Measurements from ENCODE around the gene UBD. TPM values are rescaled to one million over a fixed set of nuclear protein-coding genes. Genes with fewer than 3 reads are reported as not detected.

Gene UBD
- polyA plus RNA-seq, 2 of the 4 experiments (the other 2 are of a cell fraction): 0.19 to 0.41 TPM

DNA sequence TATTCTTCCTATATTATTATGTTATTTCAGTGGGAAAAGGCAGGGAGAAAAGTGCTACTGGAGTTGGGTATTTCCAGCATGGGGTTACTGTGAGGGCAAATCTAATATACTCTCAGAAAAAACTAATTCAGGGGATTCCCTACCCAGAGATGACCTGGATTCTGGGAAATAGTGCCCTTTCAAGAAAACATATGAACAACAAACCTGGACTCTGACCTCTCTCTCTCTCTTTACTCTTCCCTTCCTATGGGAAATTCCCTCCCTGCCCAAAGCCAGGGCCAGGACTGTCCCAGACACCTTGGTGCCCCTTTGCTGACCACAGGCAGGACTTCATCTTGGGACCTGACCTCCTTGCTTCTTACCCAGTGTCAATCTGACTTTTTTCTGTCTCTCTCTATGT lies 1.6 kb upstream of the UBD start:
- ATAC-seq (no peak), DNase-seq (ENCODE audit: low read depth in 1 of 2, low spot score in 1 of 2) (no peak)

DNA sequence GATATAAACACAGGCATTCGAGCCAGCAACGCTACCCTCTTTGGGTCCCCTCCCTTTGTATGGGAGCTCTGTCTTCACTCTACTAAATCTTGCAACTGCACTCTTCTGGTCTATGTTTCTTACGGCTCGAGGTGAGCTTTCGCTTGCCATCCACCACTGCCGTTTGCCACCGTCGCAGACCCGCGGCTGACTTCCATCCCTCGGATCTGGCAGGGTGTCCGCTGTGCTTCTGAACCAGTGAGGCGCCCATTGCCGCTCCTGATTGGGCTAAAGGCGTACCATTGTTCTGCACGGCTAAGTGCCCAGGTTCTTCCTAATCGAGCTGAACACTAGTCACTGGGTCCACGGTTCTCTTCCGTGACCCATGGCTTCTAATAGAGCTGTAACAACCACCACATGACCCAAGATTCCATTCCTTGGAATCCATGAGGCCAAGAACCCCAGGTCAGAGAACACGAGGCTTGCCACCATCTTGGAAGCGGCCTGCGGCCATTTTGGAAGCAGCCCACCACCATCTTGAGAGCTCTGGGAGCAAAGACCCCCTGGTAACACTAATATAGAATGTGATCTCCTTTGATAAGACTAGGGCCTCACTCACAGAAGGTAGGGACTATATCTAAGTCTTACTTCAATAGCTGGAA lies 973 bp downstream of the UBD start:
- FAIRE-seq: no peak
- CTCF ChIA-PET: interaction anchor here (1.8 kb wide), 1 partner anchor 20 kb away, joined by 3 read pairs; no protein-coding TSS in a partner anchor
- no peak for DNase-seq (ENCODE audit: low read depth in 1 of 2, low spot score in 1 of 2)

More for the DNA sequence above, 1.6 kb upstream of the UBD start:
- no peak overlapping the region for H3K4me2 ChIP-seq
- no peak for FAIRE-seq
- ChIA-PET POLR2A (no interaction called here), CTCF (no interaction called here)
- TF ChIP-seq, protein P1, sequence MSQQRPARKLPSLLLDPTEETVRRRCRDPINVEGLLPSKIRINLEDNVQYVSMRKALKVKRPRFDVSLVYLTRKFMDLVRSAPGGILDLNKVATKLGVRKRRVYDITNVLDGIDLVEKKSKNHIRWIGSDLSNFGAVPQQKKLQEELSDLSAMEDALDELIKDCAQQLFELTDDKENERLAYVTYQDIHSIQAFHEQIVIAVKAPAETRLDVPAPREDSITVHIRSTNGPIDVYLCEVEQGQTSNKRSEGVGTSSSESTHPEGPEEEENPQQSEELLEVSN (IDR thresholded peaks at IDR 0.05; ENCODE audit: borderline replicate concordance, low read depth): no peak
- H3K4me1 ChIP-seq: no peaks in the 10 kb centered on the region
- no peaks in the 10 kb centered on the region for H3K9me3 ChIP-seq
- H3K4me3 ChIP-seq: no peak overlapping the region
- no peak overlapping the region for H3K27ac ChIP-seq

DNA sequence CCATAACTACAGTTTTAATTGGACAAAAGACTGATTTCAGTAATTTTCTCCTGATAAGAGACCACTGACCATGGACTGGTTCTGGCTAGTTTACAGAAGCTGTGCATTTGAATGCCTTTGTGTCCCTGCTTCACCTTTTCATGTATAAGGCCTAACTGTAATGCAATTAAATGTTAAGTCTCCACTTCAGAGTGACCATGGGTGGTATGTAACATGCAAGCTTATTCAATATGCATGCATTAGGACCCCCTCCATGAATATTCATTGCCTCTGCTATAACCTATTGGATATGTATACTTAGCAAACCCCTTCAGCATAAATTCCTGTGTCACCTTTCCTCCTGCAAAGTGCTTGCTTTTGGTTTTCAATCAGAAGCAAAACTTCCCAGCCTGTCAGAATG lies 2.2 kb downstream of the UBD start:
- no peak for DNase-seq (ENCODE audit: low read depth in 1 of 2, low spot score in 1 of 2)
- no peak for FAIRE-seq
- H3K27ac ChIP-seq: no peak overlapping the region
- ChIA-PET POLR2A (no interaction called here), CTCF (no interaction called here)
- H3K4me3 ChIP-seq: no peak overlapping the region
- TF ChIP-seq NFE2L2 (conservative IDR thresholded peaks at IDR 0.05; ENCODE audit: low read length) (no peak), ZSCAN20 (CRISPR knock-in tag; IDR thresholded peaks at IDR 0.05) (no peak), SREBF2 (IDR thresholded peaks at IDR 0.05) (no peak)
- TF ChIP-seq, protein P1 (IDR thresholded peaks at IDR 0.05; ENCODE audit: borderline replicate concordance, low read depth): no peak
- H3K4me1 ChIP-seq: no peaks in the 10 kb centered on the region
- no peak for ATAC-seq
- no peaks in the 10 kb centered on the region for H3K9me3 ChIP-seq
- H3K4me2 ChIP-seq: no peak overlapping the region

More for the DNA sequence above, 973 bp downstream of the UBD start:
- Histone ChIP-seq H3K9me3 (no peaks in the 10 kb centered on the region), H3K4me2 (no peak overlapping the region), H3K4me3 (no peak overlapping the region), H3K27ac (no peak overlapping the region), H3K4me1 (no peaks in the 10 kb centered on the region)
- ATAC-seq: no peak
- 70% methylated on average over 15 of the region's 22 CpGs for WGBS (ENCODE audit: missing lambda C conversion rate)
- POLR2A ChIA-PET: interaction anchor here (0.6 kb wide), 1 partner anchor 91 kb away, joined by 3 read pairs; no protein-coding TSS in a partner anchor
- TF ChIP-seq KDM1A (IDR thresholded peaks at IDR 0.05; ENCODE audit: low read depth) (no peak), JUN (IDR thresholded peaks at IDR 0.05) (no peak), NPAS2 (CRISPR knock-in tag; IDR thresholded peaks at IDR 0.05; ENCODE audit: borderline replicate concordance) (no peak), SREBF2 (IDR thresholded peaks at IDR 0.05) (no peak), HDAC2 (IDR thresholded peaks at IDR 0.05) (no peak), CEBPB (IDR thresholded peaks at IDR 0.05) (no peak), GATA3 (IDR thresholded peaks at IDR 0.05; ENCODE audit: borderline replicate concordance) (no peak), ZSCAN20 (CRISPR knock-in tag; IDR thresholded peaks at IDR 0.05) (no peak), JUNB (IDR thresholded peaks at IDR 0.05) (no peak), TP53 (CRISPR knock-in tag; IDR thresholded peaks at IDR 0.05) (no peak), TFCP2L1 (CRISPR knock-in tag; IDR thresholded peaks at IDR 0.05) (no peak), RAD21 (conservative IDR thresholded peaks at IDR 0.05 in 1 of 2, IDR thresholded peaks at IDR 0.05 in 1 of 2) (no peak), HEYL (CRISPR knock-in tag; IDR thresholded peaks at IDR 0.05) (no peak), RARB (CRISPR knock-in tag; IDR thresholded peaks at IDR 0.05) (no peak), CBX2 (IDR thresholded peaks at IDR 0.05; ENCODE audit: borderline replicate concordance, low read depth) (no peak), POLR2AphosphoS2 (conservative IDR thresholded peaks at IDR 0.05; ENCODE audit: low read length) (no peak)
- TF ChIP-seq, protein P2, sequence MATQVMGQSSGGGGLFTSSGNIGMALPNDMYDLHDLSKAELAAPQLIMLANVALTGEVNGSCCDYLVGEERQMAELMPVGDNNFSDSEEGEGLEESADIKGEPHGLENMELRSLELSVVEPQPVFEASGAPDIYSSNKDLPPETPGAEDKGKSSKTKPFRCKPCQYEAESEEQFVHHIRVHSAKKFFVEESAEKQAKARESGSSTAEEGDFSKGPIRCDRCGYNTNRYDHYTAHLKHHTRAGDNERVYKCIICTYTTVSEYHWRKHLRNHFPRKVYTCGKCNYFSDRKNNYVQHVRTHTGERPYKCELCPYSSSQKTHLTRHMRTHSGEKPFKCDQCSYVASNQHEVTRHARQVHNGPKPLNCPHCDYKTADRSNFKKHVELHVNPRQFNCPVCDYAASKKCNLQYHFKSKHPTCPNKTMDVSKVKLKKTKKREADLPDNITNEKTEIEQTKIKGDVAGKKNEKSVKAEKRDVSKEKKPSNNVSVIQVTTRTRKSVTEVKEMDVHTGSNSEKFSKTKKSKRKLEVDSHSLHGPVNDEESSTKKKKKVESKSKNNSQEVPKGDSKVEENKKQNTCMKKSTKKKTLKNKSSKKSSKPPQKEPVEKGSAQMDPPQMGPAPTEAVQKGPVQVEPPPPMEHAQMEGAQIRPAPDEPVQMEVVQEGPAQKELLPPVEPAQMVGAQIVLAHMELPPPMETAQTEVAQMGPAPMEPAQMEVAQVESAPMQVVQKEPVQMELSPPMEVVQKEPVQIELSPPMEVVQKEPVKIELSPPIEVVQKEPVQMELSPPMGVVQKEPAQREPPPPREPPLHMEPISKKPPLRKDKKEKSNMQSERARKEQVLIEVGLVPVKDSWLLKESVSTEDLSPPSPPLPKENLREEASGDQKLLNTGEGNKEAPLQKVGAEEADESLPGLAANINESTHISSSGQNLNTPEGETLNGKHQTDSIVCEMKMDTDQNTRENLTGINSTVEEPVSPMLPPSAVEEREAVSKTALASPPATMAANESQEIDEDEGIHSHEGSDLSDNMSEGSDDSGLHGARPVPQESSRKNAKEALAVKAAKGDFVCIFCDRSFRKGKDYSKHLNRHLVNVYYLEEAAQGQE (IDR thresholded peaks at IDR 0.05): no peak
- TF ChIP-seq, protein P3, sequence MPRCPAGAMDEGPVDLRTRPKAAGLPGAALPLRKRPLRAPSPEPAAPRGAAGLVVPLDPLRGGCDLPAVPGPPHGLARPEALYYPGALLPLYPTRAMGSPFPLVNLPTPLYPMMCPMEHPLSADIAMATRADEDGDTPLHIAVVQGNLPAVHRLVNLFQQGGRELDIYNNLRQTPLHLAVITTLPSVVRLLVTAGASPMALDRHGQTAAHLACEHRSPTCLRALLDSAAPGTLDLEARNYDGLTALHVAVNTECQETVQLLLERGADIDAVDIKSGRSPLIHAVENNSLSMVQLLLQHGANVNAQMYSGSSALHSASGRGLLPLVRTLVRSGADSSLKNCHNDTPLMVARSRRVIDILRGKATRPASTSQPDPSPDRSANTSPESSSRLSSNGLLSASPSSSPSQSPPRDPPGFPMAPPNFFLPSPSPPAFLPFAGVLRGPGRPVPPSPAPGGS (IDR thresholded peaks at IDR 0.05): no peak
- TF ChIP-seq, protein P4, sequence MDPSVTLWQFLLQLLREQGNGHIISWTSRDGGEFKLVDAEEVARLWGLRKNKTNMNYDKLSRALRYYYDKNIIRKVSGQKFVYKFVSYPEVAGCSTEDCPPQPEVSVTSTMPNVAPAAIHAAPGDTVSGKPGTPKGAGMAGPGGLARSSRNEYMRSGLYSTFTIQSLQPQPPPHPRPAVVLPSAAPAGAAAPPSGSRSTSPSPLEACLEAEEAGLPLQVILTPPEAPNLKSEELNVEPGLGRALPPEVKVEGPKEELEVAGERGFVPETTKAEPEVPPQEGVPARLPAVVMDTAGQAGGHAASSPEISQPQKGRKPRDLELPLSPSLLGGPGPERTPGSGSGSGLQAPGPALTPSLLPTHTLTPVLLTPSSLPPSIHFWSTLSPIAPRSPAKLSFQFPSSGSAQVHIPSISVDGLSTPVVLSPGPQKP (IDR thresholded peaks at IDR 0.05; ENCODE audit: low read depth, low read length): no peak

All from A549 (cell line).